ENCODE results near the gene NPHS1.
"Not testable (repeated sequence)": the region's sequence is repeated elsewhere in the genome, so short reads cannot be mapped to it uniquely, and the experiment has no call there.

NPHS1 gene

DNA sequence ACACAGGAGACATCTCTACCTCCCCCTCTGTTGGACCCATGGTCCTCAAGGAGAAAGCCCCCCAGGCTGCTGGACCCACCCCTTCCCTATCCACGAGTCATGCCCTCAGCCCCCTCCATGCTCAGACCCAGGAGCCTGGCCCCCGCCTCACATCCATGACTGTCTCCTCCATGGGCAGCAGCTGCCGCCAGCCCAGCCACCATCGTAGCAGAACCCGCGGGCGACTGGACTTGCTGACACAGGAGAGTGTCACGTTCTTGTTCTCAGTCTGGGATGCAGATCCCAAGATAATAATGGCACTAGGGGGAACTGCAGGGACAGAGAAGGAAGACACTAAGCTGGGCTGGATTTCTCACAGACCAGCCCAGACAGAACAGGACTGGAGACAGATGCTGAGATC, 3.8 kb downstream of the NPHS1 start:
- DNase-seq: no peak

DNA sequence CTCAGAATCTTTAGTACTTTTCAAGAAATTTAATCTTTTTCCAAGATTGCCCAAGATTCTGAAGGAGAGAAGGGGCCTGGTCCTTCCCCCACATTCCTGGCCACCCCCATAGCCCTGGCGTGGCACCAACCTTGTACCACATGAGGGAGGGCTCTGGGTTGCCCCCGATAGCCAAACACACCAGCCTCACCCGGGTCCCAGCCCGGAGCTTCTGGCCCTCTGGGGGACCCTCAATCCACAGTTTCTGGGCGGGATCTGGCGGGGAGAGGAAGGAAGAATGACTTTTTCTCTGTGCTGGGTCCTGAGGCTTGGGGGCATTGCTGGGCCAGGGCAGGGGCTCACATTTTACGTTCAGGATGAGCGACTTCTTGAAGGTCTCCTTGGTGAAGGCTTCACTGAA, 4.4 kb downstream of the NPHS1 start:
- DNase-seq: no peak

DNA sequence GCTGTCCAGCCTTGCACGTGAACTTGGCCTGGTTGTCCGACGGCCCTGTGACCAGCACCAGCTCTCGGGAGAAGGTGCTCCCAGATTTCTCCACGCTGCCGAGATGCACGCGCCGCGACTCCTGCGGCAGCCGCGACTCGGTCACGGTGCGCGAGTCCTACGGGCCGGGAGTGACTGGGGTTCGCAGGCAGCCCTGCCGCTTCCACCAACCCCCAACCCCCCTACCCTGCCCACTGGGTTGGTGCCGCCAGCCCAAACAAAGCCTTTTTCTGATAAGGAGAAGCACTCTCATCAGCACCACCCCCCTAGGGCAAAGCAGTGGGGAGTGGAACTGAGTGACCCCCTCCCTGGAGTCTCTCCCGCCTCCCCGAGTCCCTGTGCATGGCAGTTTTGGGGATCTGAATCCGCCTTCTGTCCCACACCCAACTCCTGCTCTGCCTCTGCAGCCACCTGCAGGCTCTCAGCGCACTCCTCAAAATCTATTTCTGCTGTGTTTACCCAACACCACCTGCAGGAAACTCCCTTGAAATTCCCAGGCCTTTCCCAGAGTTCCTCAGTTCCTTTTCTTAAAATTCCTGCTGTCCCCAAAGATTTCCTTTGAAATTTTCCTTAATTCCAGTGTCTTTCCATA, 6.2 kb downstream of the NPHS1 start:
- DNase-seq: no peak

DNA sequence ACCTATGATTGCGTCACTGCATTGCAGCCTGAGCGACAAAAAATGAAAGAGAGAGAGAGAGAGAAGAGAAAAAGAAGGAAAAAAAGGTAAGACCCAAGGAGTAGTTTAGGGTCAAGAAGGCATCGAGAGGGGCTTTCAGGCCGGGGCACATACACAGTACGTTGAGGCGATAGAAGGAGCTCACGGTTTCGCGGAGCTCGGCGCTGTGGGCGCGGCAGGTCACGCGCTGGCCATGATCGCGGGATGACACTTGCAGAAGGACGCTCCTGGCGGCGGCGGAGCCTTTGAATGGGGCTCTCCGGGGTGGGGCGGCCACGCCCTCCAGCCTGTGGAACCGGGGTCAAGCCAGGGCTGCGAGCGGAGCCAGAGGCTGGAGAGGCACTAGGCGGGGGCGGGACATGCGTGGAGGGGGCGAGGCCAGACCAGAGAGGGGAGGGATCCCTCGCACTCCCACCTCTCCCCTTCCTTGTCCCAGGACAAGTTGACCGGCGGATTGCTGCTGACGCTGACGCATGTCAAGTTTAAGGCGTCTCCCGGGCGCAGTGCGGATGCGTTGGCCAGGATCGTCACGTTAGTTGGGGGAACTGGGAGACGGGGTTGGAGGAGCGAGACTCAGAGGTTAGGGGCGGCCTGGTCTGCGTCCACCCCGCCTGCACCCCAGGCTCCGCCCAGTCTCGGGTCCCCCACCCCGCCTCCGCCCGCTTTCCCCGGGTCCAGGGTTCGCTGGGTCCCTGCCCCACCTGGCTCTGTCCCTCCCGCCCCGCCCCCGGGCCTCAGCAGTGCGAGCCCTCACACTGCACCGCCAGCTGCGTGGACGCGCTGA, 6.9 kb downstream of the NPHS1 start:
- DNase-seq: no peak

DNA sequence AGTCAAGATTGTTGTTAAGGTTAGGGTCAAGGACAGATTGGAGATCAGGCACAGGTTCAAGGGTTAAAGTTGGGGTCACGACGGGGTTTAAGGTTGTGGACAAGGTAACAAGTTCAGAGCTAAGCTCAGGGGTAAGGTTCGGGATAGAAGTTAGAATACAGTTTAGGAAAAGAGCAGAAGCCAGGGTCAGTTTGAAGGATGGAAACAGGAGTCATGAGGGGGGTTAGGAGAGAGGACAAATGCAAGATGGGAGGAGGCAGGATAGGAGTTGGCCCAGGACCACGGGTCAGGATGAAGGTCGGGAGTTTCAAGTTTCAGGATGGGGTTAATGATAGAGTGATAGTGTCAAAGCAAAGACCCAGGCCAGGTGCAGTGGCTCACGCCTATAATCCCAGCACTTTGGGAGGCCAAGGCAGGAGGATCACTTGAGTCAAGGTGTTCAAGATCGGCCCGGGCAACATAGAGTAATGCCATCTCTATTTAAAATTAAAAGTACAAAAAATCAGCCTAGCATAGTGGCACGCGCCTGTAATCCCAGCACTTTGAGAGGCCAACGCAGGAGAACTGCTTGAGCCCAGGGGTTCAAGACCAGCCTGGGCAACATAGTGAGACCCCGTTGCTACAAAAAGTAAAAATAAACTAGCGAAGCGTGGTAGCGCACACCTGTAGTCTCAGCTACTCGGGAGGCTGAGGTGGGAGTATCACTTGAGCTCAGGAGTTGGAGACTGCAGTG, 7.7 kb downstream of the NPHS1 start:
- DNase-seq: no peak

DNA sequence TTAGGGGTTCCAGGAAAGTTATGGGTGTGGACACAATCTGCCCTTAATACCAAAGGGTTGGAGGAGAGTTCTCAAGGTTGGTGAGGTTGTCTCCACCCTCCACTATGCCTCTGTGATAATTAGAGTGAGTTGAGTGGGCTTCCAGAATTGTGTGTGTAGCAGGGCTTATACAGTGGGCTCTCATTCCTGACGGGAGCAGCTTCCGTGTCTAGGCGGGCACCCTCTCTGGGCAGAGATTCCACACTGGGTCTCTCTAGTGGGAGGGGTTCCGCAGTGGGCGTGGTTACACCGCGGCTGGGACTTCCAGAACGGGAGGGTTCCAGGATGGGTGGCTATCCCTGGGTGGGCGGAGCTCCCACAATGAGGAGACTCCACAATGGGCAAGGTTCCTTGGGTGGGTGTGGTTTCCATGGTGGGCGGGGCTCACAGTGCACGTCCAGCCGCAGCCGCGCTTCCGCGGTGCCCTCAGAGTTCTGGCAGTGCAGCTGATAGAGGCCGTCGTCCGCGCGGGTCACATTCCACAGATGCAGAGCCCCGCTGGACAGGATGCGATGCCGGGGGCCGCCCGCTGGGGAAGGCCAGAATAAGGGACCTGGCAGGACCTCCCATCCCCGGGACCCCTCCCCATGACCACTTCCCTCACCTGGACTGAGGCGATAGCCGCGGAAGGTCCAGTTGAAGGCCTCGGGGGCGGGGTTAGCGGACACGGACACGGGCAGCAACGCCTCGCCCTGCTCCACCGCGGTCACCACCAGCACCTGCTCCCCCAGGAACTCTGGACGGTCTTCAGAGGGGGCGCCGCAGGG, 8.4 kb downstream of the NPHS1 start:
- DNase-seq: no peak

DNA sequence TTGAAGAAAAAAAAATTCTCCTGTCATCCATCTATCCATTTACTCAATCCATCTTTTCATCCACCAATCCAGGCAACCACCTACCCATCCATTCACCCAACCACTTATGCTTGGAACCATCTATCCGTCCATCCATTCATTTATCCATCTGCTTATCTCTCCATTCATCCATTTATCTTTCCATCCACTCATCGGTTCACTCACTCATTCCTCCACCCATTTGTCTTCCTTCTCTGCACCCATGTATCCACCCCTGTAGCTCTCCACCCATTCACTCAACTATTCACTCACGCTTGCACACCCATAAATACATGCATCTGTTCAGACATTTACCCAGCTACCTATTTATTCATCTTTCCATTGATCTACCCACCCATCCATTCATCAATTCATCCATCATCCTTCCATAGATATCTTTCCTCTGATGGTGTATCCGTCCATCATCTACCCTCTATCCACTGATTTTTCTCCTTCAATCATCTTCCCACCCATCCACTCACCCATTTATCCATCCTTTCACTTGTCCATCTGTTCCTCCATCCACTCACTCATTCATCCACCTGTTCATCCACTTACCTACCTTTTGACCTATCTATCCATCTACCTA, 9.5 kb downstream of the NPHS1 start:
- DNase-seq: no peak

DNA sequence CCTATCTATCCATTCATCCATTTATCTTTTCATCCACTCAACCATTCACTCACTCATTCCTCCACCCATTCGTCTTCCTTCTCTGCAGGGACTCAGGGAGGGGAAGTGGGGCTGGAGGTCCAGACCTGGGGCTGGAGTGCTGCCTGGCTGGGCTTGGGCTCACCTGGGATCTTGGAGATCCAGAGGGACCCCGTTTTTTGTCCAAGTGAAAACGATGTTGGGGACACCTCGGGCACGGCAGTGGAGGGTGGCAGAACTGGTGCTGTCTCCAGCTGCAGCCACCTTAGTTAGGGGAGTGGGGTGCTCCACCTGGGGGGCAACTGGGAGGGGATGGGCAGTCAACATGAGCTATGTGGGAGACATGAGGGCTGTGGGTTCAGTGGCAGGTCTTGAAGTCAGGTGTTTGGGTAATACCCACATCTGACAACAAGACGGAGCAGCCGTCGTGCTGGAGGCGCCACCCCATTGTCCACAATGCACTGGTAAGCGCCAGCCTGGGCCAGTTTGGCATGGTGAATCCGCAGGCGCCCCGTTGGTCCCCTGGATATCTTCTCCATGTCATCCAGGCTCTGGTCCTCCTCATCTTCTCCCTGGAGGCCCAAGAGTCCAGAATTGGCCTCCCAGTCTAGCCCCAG, 10.2 kb downstream of the NPHS1 start:
- DNase-seq: no peak

DNA sequence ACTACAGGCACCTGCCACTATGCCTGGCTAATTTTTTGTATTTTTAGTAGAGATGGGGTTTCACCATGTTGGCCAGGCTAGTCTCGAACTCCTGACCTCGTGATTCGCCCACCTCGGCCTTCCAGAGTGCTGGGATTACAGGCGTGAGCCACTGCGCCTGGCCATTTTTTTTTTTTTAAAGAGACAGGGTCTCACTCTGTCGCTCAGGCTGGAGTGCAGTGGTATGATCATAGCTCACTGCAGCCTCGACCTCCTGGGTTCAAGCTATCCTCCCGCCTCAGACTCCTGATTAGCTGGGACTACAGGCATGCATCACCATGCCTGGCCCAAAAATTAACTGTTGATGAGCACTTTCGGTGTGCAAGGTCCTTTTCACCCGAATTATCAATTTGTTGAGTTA, 16.2 kb downstream of the NPHS1 start:
- DNase-seq: not testable (repeated sequence)

DNA sequence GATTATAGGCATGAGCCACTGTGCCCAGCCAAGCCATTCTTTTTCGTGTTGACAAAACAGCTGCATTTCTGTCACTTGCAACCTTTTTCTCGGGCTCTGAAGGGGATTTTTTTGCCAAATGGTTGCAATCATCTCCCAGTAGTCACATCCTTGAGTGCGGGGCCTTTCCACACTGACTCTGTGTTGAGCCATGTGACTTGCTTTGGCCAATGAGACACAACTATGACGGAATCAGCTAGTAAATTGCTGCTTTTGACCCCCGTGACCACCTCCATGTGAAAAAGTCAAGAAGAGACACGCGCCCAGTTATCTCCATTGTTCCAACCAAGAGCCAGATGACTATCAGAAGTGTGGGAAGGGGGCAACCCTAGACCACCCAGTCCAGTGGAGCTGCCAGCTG, 18.3 kb downstream of the NPHS1 start:
- no peak for DNase-seq

DNA sequence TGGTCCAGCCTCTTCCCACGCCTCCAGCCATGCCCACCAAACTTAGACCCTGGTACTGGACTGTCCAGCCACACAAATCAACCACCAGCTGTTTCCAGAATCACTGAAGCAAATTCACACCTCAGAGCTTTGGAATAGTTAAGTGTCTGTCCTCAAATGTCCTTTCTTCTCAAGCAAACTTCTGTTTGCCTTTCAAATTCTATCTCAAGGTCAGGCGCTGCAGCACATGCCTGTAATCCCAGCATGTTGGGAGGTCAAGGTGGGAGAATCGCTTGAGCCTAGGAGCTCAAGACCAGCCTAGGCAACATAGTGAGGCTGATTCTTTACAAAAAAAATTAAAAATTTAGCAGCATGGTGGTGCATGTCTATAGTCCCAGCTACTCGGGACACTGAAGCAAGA, 20.2 kb downstream of the NPHS1 start:
- no peak for DNase-seq

DNA sequence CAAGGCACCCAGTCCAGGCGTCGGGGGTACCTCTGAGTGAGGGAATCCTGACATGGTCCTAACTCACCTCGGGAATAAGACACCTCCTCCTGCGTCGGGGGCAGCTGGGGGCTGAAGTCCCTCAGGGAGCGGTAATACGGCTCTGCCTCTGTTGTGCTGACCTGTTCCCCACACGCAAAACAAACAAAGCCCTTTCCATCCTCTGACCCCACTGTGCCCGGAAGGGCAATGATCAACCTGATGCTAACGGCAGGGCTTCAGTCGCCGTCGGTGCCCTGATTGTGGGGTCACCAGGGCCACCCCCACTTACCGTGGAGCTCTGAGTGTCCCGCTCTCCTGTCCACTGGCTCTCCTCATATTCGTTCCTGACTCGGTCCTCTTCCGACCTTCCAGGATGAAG, 21.3 kb downstream of the NPHS1 start:
- no peak for DNase-seq

DNA sequence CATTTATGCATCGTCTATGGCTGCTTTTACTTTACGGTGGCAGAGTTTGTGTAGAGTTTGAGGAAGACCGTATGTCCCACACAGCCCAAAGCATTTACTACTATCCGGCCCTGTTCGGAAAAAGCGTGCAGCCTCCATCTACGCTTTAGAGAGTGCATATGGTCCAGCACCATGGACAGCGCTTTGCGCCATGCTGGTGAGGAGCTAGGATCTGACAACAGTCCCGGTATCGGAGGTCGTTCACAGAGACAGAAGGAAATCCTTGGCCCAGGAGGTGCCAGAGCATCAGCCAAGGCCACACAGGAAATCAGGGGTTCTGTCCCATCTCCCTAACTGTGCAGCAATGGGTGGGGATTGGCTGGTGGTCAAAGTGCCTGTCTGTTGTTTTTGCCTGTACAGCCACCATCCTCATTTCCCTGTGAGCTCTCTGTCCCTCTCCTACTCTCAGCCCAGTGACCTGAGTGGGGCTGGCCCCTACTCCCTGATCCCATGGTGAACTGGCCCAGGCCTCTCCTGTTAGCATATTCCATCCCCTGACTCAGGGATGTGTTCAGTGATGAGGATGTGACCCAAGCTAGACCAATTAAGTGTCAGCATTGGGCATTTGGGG, 23.5 kb downstream of the NPHS1 start:
- DNase-seq: no peak

DNA sequence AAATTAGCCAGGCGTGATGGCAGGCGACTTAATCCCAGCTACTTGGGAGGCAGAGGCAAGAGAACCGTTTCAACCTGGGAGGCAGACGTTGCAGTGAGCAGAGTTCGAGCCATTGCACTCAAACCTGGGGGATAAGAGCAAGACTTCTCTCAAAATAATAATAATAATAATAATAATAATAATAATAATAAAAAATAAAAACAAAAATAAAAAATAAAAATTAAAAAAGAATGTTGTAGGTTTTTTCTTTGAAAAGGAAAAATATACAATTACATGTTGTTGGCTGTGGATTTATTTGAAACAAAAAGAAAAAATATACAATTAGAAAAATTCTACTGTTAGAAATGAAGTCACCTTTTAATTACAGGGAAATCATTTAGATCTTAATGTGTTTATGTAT, 28.2 kb downstream of the NPHS1 start:
- DNase-seq: no peak

DNA sequence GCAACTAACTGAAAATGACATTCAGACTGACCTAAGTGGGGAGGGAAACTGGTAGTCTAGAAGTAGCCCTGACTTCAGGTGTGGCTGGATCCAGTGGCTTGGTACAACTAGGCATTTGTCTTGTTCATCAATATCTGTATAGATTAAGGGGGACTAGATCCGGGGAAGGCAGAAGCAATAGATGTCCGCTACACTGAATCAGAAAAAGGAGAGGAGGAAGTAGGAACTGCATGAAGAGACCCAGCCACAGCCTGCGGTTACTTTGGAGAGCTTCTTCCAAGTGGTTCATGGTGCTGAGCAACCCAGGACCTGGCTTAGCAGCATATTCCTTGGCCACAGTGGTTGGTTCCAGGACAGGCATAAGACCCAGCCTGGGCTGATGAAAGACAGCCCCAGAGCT, 29.7 kb downstream of the NPHS1 start:
- no peak for DNase-seq

DNA sequence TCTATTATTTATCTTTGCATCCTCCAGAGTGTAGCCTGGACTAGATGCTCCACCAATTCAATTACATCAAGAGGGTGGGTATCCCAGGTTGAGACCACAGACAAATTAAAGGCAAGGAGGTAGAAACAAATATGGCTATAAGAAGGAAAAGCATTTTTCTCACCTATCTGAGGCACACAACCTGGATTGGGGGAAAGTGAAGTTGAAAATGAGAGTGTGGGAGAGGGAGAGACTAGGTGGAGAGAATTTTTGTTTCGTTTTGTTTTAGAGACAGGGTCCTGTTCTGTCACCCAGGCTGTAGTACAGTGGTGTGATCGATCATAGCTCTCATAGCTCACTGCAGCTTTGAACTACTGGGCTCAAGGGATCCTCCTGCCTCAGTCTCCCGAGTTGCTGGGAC, 33.9 kb downstream of the NPHS1 start:
- DNase-seq: no peak

DNA sequence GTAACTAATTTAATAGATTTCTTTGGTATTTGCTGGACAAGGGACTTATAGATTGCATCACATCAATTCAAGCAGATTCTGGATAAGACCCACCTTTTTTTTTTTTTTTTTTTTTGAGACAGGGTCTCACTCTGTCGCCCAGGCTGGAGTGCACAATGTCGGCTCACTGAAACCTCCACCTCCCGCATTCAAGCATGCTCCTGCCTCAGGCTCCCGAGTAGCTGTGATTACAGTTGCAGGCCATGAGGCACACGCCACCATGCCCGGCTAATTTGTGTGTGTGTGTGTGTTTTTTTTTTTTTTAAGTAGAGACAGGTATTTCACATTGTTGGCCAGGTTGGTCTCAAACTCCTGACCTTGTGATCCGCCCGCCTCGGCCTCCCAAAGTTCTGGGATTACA, 35.5 kb downstream of the NPHS1 start:
- no peak for DNase-seq

DNA sequence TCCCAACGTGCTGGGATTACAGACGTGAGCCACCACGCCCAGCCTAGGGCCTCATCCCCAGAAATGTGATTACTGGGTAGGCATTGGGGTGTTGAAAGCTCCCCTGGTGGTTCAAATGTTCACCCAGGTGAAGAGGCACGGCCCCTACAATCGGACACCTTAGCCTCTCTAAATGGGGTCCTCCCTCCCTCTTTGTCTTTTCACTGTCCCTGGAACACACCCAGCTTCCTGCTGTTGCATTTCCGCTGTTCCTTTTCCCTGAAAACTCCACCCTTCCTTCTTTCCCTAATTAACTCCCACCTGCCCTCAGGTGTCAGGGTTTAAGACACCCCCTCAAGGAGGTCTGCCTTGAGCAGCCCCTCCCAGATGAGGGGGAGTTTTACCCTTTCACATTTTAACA, 36.0 kb downstream of the NPHS1 start:
- DNase-seq: no peak

DNA sequence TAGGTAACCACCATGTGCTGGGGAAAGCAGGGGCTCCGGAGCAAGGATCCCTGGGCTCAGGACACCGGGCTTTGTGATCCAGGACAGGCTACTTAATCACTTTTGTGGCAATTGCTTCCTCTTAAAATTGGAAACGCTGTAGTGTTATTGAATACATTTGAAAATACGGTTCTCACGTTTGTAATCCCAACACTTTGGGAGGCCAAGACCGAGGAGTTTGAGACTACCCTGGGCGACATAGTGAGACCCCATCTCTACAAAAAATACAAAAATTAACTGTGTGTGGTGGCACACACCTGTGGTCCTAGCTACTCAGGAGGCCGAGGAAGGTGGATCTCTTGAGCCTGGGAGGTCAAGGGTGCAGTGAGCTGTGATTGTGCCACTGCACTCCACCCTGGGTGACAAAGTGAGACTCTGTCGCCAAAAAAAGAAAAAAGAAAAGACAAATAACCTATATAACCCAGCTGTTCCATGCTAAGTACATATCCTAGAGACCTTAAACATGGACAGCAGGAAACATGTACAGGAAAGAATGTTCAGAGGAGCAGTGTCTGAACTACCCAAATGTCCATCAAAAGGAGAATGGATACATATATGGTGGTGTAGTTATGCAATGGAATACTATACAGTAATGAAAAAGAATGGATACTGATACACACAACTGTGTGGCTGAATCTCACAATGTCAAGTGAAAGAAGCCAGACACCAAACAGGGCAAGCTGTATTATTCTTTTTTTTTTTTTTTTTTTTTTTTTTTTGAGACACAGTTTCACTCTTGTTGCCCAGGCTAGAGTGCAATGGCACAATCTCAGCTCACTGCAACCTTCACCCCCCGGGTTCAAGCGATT, 39.0 kb downstream of the NPHS1 start:
- no peak for DNase-seq

DNA sequence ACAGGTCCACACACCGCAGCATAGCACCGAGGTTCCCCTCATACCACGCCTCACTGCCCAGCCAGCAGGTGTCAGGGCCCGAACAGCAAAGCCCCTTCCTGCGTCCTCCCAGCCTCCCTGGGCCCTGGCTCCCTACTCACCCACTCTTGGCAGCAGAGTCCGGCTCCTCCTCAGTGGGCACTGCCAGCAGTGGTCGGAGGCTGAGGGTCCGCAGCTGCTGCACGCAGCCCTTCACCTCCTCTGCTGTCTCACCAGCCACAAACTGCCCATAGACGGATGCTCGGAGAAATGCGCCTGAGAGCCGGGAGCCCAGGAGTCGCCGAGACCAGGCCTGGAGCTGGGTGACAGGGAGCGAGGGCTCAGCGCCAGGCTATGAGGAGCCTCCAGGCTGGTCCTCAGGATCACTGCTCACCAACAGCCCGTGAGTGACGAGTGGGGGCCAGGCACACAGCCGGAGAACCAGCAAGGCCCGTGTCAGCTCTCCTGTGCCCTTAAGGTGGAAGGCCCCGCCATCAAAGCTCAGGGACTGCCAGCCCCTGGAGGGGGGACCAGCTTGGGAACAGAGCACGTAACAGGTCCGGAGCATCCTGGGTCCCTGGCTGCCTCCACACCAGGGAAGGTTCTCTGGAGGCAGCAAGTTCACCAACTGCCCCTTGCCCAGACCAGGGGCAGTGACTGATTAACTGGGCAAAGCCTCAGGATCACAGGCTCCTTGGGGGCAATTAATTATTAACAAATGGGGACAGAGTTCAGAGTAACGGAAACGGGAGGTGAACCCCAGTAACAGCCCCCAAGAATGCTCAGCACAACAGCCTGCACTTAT, 39.9 kb downstream of the NPHS1 start, which contains the start of gene PRODH2:
Gene PRODH2, minus strand, starts transcription at position 626 of the 823 bp plus-strand sequence. Its CDS starts 40 bp downstream, at position 586.
- no peak for DNase-seq
